HG03064 (cell line): ENCODE results near the gene GLT1D1.
"Not testable (repeated sequence)": the region's sequence is repeated elsewhere in the genome, so short reads cannot be mapped to it uniquely, and the experiment has no call there.

Experiments
- ATAC-seq: cut with Tn5 transposase; IDR thresholded peaks from one replicate; pipeline ENCODE4 v1.9.1; 2021; ENCODE audit warnings: low read depth; ENCODE audit not compliant: unreplicated experiment

Gene GLT1D1

DNA sequence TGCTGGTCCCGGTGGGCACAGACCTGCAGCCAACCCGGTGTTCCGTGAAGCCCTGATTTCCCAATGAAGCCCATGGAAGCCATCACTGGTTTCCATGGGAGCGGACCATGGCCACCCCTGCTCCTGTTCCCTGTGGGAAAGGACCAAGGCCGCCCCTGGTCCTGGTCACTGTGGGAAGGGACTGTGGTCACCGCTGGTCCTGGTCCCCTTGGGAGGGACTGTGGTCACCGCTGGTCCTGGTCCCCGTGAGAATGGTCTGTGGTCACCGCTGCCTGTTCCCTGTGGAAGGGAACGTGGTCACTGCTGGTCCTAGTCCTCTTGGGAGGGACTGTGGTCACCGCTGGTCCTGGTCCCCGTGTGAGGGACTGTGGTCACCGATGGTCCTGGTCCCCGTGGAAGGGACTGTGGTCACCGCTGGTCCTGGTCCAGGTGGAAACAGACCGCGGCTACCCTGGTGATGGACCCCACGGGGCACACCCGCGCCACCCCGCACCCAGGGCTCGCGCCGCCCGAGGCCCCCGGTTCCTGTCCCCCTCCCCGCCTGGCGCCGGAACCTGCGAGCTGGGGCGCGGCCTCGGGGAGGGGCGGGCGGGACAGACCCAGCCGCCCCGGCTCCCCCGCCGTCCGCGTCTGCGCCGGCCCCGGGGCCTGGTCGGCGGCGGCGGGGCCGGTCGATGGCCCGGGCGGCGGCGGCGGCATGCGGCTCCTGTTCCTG is at the start of gene GLT1D1:
Gene GLT1D1 (plus strand): TSS at position 594 of the 715 bp plus-strand sequence. CDS start 104 bp downstream, at position 698.
- peak; percentile 46 for ATAC-seq

DNA sequence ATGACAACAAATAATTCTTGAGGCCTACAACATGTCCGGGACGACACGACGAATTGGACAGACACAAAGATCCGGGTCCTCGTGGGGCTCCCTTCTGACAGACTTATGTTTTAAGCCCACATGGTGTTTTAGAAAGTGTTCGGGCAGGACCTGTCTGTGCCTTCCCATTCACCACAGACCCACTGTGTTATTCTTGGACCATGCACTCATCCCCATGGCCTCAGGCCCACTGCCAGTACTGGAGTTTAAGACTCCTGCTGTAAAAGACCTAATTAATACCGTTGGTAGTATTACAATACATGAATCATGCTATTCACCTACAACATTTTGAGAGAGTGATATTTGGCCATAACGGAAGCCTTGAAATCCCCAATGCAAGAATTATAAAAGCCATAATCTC is 49.5 kb upstream of the GLT1D1 start:
- no peak for ATAC-seq

GRCh38 chr12:128804762-128805161 is 48.5 kb upstream of the GLT1D1 start:
- no peak for ATAC-seq

DNA sequence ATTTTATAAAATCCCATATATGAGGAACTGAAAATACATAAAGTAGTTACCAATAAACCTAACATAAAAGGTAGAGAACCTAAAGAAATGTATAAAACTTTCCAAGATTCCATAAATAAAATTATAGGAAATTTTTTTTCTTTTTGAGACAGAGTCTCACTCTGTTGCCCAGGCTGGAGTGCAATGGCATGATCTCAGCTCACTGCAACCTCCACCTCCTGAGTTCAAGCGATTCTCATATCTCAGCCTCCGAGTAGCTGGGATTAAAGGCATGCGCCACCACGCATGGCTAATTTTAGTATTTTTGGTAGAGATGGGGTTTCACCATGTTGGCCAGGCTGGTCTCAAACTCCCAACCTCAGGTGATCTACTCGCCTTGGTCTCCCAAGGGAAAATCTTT is 47.9 kb upstream of the GLT1D1 start:
- ATAC-seq: not testable (repeated sequence)

DNA sequence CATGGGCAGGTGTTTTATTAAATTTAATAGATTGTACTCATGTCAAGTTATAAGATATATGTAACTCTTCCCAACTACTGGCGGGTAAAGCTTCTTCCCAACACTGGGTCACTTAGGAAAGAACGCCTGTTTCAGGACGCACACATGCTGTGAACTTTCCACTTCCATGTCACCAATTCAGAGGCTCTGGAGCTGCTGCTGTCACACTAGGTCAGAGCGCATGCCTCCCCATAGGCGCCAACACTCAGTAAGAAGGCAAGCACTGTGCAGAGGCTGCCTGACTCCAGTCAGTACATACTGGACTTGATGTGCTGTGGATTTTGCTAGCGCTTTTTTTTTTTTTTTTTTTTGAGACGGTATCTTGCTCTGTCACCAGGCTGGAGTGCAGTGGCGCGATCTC is 46.7 kb upstream of the GLT1D1 start:
- ATAC-seq: no peak

DNA sequence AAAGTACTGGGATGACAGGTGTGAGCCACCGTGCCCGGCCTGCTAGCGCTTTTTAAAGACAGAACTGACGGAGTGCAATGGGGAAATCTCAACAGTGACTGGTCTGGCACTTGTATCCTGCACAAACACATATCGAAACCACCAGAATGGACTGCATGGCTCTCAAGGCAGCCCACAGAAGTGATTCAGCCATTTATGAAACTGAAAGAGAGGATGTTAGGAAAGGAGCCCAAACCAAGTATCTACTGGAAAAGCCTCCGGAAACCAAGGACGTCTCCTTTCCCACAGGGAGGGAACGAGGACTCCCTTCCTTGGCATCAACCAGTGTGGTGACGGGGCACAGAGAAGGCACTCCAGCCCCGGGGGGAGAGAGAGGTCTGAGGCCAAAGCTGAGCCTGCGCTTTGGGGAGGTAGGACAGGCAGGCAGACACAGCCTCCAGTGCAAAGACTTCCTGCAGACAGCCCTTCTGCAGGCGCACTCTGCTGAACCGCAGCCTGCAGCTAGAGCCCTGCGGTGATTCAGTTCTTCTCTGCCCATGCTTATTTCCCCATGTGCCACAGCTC is 46.0 kb upstream of the GLT1D1 start:
- no peak for ATAC-seq

DNA sequence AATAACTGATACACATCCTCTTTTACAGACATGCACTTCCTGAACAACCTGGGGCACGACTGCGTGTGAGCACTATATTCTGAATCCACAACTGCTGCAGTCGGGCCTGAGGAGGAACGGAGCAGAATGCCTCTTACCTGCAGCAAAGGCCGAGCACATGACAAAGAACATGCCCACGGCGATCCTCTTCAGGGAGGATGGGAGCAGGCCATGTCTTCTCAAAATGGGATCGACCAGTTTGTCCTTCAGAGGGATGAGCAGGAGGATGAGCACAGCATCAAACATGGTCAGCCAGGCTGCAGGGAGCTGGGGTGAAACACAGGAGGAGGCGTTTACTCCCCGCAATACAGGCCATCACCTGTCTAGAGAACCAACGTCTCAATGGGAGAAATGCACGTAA is 44.6 kb upstream of the GLT1D1 start:
- no peak for ATAC-seq

DNA sequence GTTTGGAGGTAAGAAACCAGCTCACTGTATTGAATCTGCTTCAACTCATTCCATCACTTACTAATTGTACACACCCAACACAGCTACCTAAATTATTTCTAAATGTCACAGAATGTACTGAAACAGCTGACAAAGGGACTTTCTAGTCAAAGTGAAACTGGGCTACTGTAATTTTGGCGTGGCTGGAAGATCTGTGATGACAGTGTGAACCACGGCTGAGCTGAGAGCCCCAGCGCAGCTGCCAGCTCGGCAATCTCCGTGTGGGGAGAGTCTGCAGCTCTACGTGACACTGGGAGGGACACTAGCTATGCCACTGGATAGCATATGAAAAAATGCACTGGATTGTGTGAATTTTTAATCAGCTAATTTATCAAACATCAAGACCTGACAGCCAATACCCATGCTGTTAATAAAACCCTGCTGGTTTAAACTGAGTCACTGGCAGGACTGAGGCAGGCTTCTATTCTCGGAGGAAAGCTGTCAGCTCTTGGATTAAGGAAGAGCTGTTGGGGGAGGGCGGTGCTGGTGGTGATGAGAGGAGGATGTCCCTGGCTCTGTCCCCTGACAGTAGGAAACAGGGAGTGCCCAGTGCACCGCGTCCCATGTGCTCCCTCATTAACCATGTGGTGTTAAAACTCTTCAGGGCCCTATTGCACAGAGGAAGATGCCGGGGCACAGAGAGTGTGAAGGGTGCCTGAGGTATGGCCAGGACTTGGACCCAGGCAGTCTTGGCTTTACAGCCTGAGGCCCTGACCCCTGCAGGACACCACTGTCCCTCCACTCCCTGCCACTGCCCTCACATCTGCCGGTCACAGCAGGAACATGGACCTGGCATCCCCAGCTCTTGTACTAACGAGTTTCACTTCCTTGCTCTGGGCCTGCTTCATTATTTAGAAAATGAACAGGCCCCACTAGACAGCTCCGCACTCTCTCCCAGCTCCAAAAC is 42.8 kb upstream of the GLT1D1 start:
- peak; percentile 82 for ATAC-seq

DNA sequence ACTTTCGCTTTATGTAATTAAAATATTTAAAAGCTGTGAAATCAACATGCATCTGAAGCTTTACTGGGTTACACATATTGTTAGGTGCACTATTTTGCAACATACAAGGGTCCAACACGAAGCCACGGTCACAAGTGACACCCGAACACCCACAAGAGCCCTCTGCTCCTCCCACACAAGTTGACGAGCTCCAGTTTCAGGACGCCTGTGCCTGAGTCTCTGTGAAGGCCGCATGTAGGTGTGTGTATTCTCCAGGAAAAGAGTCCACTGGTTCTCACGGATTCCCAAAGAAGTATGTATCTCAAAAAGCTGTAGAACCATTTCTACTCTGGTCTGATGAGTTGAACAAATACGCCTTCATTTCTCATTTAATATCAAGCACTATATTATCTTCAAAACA is 41.5 kb upstream of the GLT1D1 start:
- no peak for ATAC-seq

GRCh38 chr12:128813392-128813791 is 39.9 kb upstream of the GLT1D1 start:
- no peak for ATAC-seq

DNA sequence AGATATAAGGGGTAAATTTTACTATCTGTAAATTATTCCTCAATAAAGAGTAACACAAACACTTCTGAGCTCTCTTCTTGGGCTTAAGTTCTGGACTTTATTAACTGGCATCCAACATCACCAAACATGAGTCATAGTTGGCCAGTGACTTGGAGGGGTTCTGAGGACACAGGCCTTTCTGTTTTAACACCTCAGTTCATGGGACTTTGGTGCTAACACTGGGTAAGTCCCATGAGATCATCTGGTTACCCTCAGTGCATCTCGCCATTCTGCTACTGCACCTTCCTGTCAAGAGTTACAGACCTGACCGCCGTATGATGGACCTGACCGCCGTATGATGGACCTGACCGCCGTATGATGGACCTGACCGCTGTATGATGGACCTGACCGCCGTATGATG is 39.4 kb upstream of the GLT1D1 start:
- no peak for ATAC-seq

- ATAC-seq: no peak
Observed at GRCh38 chr12:128814411-128815261, 38.6 kb upstream of the GLT1D1 start.

- ATAC-seq: no peak
Observed at GRCh38 chr12:128815779-128816642, 37.3 kb upstream of the GLT1D1 start.

- ATAC-seq: no peak
Observed at GRCh38 chr12:128816643-128816920, 36.7 kb upstream of the GLT1D1 start.

DNA sequence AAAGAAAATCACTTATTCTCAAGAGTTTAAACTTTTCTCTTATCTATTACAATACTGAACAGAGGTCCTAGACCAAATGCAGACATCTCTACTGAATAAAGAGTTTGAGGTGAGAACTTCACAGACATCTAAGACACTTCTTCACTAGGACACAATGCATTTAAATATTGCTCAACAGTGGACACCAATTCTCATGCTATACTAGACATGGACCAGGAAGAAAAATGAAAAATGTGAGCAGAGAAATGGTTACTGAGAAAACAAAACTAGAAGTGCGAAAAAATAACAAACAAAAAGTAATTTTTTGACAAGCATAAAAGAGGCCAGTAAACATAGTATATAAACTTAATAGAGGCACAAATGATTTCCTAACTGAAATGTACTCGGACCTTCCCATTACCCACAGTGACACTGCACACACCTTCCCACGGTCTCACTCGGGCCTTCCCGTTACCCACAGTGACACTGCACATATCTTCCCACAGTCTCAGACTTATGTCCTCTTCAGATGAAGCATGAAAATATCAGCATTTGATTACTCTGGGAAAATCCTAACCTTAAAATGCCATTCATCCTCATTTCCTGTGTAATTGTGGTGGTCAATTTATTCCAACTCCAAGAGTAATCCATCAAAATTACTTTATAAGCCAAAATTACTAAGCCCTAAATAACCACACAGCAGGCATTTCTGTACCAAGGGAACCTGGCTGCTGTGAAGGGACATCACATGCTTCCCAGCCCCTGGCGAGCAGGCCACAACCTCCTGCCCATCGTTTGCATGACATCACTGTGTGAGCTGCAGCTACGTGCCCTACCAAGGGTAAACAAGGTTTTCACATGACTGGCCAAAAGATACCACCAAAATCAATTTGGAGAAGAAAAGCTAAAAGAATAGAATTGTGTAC is 35.9 kb upstream of the GLT1D1 start:
- peak; percentile 37 for ATAC-seq

- ATAC-seq: peak; percentile 39
Observed at GRCh38 chr12:128818065-128819022, 34.9 kb upstream of the GLT1D1 start.

DNA sequence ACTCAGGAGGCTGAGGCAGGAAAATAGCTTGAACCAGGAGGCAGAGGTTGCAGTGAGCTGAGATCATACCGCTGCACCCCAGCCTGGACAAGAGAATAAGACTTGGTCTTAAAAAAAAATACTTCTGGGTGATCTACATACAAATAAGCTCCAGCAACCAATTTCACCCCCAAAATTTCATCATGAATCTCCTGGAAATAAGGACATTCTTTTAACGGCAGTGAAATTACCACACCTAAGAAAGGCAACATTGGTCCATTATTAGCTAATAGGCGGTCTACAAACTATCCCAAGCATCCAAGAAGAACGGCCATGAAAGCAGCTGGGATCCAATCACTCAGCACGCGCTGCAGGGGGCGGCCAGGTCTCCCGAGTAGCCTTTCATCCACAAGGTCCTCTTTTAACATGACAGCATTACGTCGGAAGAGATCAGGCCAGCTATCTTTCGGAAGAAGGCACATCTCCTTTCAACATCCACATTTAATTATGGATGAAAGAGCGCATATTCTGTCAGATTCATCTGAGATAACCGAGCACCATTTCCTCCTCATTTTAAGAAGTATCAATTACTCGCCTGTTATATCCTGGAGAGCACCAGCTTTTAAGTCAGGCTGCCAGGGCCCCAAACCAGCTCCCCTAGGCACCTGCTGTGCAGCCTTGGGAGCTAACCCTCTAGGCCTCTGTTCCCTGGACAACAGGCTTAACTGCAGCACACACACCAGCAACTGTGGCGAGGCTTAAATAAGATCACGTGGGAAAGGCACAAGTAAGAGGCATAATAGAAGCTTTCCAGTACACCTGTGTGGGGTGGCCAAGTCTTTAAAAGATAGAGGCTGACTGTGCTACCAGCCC is 33.8 kb upstream of the GLT1D1 start:
- ATAC-seq: no peak
